GM19395 (cell line): ENCODE measurements around the gene ACAA2.

ENCODE experiments used
- ATAC-seq: cut with Tn5 transposase; IDR thresholded peaks from one replicate; pipeline ENCODE4 v1.9.1; 2021; ENCODE audit warnings: mild to moderate bottlenecking, moderate library complexity; ENCODE audit not compliant: unreplicated experiment

The ACAA2 gene

DNA sequence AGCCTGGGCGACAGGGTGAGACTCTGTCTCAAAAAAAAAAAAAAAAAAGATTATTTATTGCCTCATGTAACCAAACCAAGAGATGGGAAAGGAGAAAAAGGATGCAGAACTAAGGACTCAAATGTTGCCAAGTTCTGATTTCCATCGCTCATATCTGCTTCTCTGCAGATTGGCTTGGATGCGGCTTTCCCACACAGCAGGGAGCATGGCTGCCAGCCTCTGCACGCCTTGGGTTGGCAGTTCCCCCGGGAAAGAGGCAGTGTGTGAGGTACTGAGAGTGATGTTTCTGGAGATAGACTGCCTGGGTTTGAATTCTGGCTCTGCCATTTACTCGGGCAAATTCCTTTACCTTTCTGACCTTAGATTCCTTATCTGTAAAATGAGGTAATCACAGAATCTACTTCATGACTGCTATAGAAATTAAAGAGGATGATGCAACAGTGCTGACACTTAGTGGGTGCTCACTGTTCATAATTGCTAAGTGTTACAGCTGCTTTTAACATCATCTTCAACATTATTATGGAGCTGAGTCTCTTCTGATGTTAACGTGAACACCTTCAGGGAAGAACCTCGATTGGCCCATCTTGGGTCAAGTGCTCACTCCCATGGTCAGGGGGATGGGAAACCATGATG lies 68.8 kb downstream of the ACAA2 start:
- ATAC-seq: no peak

DNA sequence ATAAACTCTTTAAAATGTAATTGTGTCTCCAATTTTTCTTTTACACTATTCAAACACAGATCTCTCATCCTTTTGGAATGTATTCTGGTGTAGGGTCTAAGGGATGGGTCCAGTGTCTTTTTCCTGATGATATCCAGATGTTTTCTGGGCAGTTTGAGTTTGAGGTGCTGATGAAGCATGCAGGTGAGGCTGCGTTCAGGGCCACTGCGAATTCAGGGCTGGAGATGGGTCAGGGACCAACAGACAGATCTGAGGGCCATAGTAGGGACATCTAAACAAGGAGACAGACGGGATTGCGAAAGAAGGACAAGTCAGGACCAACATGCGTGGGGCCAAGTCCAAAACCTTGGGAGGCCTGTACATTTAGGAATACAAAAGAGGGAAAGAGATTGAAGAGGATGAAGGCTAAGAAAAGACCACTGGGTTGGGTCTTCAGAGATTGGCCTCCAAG lies 70.2 kb downstream of the ACAA2 start:
- no peak for ATAC-seq

DNA sequence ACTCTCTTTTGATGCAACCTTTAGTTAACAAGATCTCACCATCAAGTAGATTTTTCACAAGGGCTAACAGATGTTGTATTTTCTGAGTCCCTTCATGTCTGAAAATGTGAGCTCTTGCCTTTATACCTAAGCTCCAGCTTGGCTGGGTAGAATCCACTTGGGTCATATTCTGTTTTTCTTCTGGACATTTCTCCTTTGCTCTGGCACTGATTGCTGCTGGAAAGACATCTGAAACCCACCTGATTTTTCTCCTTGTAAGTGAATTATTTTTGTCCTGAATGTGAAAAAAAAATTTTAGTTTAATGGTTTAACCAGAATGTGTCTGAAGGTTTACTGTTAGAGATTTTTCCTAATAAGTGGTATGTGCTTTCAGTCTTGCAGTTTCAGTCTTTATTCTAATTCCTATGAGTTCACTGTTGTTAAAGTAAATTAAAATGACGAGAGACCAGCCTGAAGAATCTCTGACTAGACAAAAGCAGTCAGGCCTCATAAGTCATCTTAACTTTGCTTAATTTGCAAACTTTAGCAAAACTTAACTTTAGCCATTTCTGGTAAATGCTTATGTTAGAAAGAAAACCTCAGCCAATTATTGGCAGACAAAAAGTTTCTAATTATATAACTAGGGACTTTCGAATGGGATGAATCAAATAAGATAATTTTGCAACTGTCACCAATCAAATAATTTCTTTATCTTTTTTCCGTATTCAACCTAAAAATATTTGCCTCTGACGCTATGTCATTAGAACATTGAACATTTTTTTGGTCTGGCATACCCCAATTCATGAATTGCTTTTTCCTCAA lies 70.8 kb downstream of the ACAA2 start:
- ATAC-seq: no peak

DNA sequence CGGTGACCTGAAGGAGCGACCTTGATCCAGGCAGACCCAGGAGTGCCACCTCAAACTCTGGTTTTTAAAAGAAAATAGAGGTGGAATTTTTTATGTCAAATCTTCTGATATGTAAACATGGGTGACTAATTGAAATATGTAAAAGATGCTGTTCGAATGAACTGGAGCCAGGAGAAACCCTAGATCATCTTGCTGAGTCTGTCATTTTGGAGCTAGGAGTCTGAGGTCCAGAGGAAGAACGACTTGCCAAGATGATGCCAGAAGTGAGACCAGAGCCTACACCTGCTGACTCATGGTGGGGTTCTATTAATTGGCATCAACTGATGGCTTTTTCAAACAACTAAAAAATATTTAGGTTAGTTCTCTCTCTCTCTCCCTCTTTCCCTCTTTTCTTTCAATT lies 74.1 kb downstream of the ACAA2 start:
- no peak for ATAC-seq

DNA sequence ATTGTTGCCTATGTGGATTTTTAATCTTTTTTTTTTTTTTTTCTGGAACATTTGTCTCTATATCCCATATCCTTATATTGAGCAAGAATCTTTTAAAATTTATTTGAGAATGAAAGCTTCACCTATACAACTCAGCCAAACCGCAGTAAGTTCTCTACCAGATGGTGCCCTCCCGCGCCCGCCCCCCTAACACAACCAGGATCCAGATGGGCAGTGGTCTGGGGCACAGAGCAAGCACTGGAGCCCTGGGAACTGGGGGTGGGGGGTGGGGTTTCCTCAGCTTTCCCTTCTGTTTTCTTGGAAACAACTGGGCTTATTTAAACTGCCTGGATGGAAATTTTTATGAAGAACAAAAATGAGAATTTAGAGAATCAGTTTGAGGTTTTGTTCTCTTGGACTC lies 74.6 kb downstream of the ACAA2 start:
- no peak for ATAC-seq

DNA sequence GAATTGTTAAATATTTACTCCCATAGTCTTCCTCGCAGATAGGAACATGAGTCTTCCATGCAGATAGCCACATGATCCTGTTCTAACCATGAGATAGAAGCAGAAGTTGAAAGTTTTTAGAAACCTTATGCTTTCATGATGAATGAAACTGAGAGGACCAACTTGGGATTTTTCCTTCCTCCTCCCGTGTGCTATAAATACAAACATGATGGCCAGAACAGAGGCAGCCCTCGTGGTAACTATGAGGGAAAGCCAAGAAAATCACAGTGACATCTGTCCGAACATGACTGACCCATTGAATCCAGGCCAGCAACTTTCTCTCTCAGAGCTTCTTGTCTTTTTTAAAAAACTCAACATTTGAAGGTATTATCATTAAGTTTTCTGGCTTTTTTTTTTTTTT lies 78.5 kb downstream of the ACAA2 start:
- no peak for ATAC-seq

DNA sequence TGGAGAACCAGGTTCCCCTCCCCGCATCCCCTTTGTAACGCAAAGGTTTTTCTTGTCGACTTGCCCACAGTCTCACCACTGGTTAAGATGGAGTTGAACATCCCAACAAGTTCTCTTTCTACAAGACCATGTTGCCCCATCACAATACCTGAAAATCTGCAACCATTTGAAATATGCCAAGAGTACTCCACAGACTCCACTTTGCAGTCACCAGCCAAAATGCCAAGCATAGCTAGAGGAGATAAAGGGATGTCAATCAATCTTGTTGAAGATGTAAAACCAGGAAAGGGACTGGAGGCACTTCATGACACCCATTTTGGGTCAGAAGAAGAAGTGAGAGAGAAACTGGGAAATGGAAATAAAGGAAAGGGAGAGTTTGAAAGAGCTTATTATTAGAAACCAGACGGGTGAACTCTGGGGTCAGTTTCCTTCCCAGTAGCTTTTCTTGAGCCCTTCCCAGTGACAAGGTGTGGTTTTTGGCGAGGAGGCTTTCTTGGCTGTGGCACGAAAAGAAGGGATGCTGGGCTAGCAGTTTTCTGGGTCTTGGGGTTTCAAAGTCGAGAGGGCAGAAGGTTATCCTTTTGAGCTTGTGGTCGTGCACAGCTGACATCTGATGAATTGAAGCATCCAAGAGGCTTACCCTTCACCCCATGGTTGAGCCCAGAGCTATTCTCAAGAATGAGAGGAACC lies 79.3 kb downstream of the ACAA2 start:
- ATAC-seq: no peak

DNA sequence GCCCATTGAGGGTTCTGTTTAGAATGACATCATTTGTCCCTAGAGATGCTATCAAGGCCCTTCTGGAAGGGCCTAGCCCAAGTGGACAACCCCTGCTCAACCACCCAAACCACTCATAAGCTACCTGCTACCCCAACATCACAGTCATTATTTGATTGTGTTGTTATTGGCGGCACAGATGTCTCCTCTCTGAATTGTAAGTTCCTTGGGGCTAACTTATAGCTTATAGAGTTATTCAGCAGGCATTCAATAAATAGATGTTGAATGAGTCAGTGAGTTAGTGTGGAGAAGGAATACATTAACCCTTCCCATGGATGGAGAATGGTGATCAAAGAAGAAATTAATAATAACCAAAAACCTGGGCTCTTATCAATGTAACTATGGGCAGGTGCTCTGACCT lies 80.0 kb downstream of the ACAA2 start:
- ATAC-seq: no peak
